HepG2 (cell line): ENCODE measurements around the gene TRIO. TPM values are rescaled to one million over a fixed set of nuclear protein-coding genes. Genes with fewer than 3 reads are reported as not detected.

Experiments
- BRCA1 ChIP-seq: sonication (generic); formaldehyde crosslinking; IDR thresholded peaks from 2 replicates; pipeline ENCODE4 v1.4.0; 2020; ENCODE audit warnings: missing genetic modification reagents
- CBFB ChIP-seq: sonication (generic); formaldehyde crosslinking; IDR thresholded peaks from 2 replicates; pipeline ENCODE4 v1.4.0; 2020; ENCODE audit warnings: missing genetic modification reagents
- CREM ChIP-seq, 2 experiments: sonication (generic) in 1 of 2; formaldehyde crosslinking in 1 of 2; IDR thresholded peaks; 2 replicates each; pipeline versions ENCODE4 v1.4.0 to v1.6.1; 2016 to 2020; ENCODE audit warnings: antibody characterized with exemption in 1 of 2, mild to moderate bottlenecking in 1 of 2, missing genetic modification reagents in 1 of 2
- HOXA3 ChIP-seq: sonication (generic); formaldehyde crosslinking; IDR thresholded peaks from 2 replicates; pipeline ENCODE4 v1.5.0; 2020; ENCODE audit warnings: missing genetic modification reagents
- MBNL3 ChIP-seq: fragments of 250-450 bp; sonication (Bioruptor Pico); conservative IDR thresholded peaks from 2 replicates; pipeline ENCODE4 v1.8.0; 2022; ENCODE audit warnings: mild to moderate bottlenecking, inconsistent platforms
- MEF2D ChIP-seq: sonication (generic); formaldehyde crosslinking; IDR thresholded peaks from 2 replicates; pipeline ENCODE4 v1.5.1; 2020; ENCODE audit warnings: mild to moderate bottlenecking, missing genetic modification reagents
- NFKB2 ChIP-seq: sonication (generic); formaldehyde crosslinking; IDR thresholded peaks from 2 replicates; pipeline ENCODE4 v1.4.0; 2020; ENCODE audit warnings: missing genetic modification reagents, borderline replicate concordance
- SMC3 ChIP-seq: IDR thresholded peaks from 2 replicates; pipeline ENCODE4 v1.6.1; 2011; ENCODE audit warnings: low read length, improper control_type of control experiment
- TBX3 ChIP-seq: fragments of 450-650 bp; IDR thresholded peaks from 2 replicates; pipeline ENCODE4 v1.6.1; 2017; ENCODE audit warnings: antibody characterized with exemption, mild to moderate bottlenecking, inconsistent platforms, borderline replicate concordance
- TCF7L2 ChIP-seq: IDR thresholded peaks from 2 replicates; pipeline ENCODE4 v1.6.1; 2011; ENCODE audit warnings: mild to moderate bottlenecking, low read depth, low read length, moderate library complexity
- ZNF747 ChIP-seq: sonication (generic); formaldehyde crosslinking; IDR thresholded peaks from 2 replicates; pipeline ENCODE4 v1.8.1; 2023; ENCODE audit warnings: missing genetic modification reagents, mild to moderate bottlenecking, borderline replicate concordance
- ZNF841 ChIP-seq: sonication (generic); formaldehyde crosslinking; IDR thresholded peaks from 2 replicates; pipeline ENCODE4 v1.8.1; 2023; ENCODE audit warnings: missing genetic modification reagents, borderline replicate concordance
- ZSCAN22 ChIP-seq: sonication (generic); formaldehyde crosslinking; IDR thresholded peaks from 2 replicates; pipeline ENCODE4 v1.4.0; 2020; ENCODE audit warnings: mild to moderate bottlenecking, missing genetic modification reagents
- polyA plus RNA-seq, 8 experiments: library from polyadenylated mRNA; depleted of rRNA in 3 of 8; stranded (reverse) in 7 of 8; unstranded in 1 of 8; fragments of >200 nt; fragmentation: Illumina TruSeq in 4 of 8; extraction: Trizol in 4 of 8; gene quantifications; 2 replicates each; pipeline versions ENCODE4 v1.2.1 to v1.2.3, GENCODE V29; 2011 to 2016; ENCODE audit warnings: low read depth in 4 of 8, missing spikeins in 1 of 8, mixed read lengths in 1 of 8; ENCODE audit not compliant: insufficient read depth in 1 of 8
- total RNA-seq, 5 experiments: library from RNA; depleted of rRNA; stranded (reverse); fragments of >200 nt; fragmentation: Illumina TruSeq; extraction: Trizol; gene quantifications; 2 replicates each; pipeline ENCODE4 v1.2.3, GENCODE V29; 2016; ENCODE audit warnings: low read depth in 1 of 5
- TF ChIP-seq, protein P1 (sequence below): sonication (generic); formaldehyde crosslinking; IDR thresholded peaks from 2 replicates; pipeline ENCODE4 v1.8.0; 2022; ENCODE audit warnings: missing genetic modification reagents, mild to moderate bottlenecking, moderate library complexity, borderline replicate concordance
- TF ChIP-seq, protein P2 (sequence below): sonication (generic); formaldehyde crosslinking; IDR thresholded peaks from 2 replicates; pipeline ENCODE4 v1.9.0; 2021; ENCODE audit warnings: missing genetic modification reagents, borderline replicate concordance
- TF ChIP-seq, protein P3 (sequence below): IDR thresholded peaks from 2 replicates; pipeline ENCODE4 v1.6.1; 2016; ENCODE audit warnings: missing biosample characterization, missing genetic modification reagents, low read depth
- TF ChIP-seq, protein P4 (sequence below): sonication (generic); formaldehyde crosslinking; IDR thresholded peaks from 2 replicates; pipeline ENCODE4 v1.5.1; 2020; ENCODE audit warnings: mild to moderate bottlenecking, missing genetic modification reagents, borderline replicate concordance

Gene TRIO
- total and polyA plus RNA-seq, 2 of the 13 experiments (the other 11 are each of a cell fraction or from before 2014, with no cell fraction given), result 45.2 to 45.9 TPM

DNA sequence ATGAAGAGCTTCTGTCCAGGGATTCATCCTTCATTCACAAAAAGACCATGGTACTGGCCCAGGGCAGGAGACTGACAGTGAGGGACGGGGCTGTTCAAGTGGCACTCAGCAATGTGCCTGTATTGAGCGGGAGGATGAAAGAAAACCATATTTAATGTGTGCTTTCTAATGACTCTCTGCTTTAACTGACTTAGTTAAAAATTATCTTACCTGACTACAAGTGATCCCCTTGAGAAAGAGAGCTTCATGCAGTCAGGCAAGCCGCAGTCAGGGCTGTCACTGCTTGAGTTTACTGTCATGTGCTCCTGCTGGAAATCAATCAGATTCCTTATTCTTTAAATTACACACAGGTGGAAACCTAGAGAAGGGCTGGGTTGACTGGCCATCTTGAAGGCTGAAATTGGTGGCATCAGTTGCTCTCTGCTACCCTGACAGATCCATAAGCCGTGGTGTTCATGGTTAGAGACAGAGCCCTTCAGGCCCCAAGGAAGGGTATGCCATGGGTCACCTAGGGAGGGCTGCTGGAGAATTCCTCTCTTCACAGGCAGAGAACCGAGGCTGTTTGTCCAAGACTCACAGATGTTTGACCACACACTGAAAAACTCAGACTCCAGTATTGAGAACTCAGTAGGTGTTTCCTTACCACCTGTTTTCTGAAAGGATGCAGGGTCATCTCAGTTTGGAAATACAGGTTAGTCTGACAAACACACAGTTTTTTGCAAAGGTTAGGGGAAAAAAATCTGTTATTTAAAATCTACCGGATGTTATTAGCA lies 70.9 kb downstream of the TRIO start (continued):
- TF ChIP-seq, protein P1, sequence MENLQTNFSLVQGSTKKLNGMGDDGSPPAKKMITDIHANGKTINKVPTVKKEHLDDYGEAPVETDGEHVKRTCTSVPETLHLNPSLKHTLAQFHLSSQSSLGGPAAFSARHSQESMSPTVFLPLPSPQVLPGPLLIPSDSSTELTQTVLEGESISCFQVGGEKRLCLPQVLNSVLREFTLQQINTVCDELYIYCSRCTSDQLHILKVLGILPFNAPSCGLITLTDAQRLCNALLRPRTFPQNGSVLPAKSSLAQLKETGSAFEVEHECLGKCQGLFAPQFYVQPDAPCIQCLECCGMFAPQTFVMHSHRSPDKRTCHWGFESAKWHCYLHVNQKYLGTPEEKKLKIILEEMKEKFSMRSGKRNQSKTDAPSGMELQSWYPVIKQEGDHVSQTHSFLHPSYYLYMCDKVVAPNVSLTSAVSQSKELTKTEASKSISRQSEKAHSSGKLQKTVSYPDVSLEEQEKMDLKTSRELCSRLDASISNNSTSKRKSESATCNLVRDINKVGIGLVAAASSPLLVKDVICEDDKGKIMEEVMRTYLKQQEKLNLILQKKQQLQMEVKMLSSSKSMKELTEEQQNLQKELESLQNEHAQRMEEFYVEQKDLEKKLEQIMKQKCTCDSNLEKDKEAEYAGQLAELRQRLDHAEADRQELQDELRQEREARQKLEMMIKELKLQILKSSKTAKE (CRISPR knock-in tag), result no peak
- TF ChIP-seq ZNF841 (CRISPR knock-in tag) (no peak), MBNL3 (CRISPR knock-in tag) (no peak), CBFB (CRISPR knock-in tag) (no peak), MEF2D (CRISPR knock-in tag) (no peak), ZSCAN22 (CRISPR knock-in tag) (no peak), HOXA3 (CRISPR knock-in tag) (0 out of 2 replicates have a peak, but pooled peaks have one; percentile 21), TCF7L2 (peak; percentile 70), SMC3 (no peak), TBX3 (no peak), CREM (IDR thresholded peaks at IDR 0.05) (peak; percentile 42; the same call in 1 of the 2 replicates), CREM (CRISPR knock-in tag; IDR thresholded peaks at IDR 0.05) (no peak), ZNF747 (peak; percentile 50; the same call in 1 of the 2 replicates), BRCA1 (CRISPR knock-in tag) (no peak), NFKB2 (CRISPR knock-in tag) (no peak)
- TF ChIP-seq, protein P2, sequence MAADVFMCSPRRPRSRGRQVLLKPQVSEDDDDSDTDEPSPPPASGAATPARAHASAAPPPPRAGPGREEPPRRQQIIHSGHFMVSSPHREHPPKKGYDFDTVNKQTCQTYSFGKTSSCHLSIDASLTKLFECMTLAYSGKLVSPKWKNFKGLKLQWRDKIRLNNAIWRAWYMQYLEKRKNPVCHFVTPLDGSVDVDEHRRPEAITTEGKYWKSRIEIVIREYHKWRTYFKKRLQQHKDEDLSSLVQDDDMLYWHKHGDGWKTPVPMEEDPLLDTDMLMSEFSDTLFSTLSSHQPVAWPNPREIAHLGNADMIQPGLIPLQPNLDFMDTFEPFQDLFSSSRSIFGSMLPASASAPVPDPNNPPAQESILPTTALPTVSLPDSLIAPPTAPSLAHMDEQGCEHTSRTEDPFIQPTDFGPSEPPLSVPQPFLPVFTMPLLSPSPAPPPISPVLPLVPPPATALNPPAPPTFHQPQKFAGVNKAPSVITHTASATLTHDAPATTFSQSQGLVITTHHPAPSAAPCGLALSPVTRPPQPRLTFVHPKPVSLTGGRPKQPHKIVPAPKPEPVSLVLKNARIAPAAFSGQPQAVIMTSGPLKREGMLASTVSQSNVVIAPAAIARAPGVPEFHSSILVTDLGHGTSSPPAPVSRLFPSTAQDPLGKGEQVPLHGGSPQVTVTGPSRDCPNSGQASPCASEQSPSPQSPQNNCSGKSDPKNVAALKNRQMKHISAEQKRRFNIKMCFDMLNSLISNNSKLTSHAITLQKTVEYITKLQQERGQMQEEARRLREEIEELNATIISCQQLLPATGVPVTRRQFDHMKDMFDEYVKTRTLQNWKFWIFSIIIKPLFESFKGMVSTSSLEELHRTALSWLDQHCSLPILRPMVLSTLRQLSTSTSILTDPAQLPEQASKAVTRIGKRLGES (CRISPR knock-in tag), result no peak
- TF ChIP-seq, protein P3, sequence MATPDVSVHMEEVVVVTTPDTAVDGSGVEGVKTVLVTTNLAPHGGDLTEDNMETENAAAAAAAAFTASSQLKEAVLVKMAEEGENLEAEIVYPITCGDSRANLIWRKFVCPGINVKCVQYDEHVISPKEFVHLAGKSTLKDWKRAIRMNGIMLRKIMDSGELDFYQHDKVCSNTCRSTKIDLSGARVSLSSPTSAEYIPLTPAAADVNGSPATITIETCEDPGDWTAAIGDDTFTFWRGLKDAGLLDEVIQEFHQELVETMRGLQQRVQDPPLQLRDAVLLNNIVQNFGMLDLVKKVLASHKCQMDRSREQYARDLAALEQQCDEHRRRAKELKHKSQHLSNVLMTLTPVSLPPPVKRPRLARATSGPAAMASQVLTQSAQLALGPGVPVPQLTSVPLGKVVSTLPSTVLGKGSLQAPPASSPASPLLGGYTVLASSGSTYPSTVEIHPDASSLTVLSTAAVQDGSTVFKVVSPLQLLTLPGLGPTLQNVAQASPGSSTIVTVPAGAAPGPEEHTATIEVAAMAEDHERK (CRISPR knock-in tag), result no peak
- TF ChIP-seq, protein P4, sequence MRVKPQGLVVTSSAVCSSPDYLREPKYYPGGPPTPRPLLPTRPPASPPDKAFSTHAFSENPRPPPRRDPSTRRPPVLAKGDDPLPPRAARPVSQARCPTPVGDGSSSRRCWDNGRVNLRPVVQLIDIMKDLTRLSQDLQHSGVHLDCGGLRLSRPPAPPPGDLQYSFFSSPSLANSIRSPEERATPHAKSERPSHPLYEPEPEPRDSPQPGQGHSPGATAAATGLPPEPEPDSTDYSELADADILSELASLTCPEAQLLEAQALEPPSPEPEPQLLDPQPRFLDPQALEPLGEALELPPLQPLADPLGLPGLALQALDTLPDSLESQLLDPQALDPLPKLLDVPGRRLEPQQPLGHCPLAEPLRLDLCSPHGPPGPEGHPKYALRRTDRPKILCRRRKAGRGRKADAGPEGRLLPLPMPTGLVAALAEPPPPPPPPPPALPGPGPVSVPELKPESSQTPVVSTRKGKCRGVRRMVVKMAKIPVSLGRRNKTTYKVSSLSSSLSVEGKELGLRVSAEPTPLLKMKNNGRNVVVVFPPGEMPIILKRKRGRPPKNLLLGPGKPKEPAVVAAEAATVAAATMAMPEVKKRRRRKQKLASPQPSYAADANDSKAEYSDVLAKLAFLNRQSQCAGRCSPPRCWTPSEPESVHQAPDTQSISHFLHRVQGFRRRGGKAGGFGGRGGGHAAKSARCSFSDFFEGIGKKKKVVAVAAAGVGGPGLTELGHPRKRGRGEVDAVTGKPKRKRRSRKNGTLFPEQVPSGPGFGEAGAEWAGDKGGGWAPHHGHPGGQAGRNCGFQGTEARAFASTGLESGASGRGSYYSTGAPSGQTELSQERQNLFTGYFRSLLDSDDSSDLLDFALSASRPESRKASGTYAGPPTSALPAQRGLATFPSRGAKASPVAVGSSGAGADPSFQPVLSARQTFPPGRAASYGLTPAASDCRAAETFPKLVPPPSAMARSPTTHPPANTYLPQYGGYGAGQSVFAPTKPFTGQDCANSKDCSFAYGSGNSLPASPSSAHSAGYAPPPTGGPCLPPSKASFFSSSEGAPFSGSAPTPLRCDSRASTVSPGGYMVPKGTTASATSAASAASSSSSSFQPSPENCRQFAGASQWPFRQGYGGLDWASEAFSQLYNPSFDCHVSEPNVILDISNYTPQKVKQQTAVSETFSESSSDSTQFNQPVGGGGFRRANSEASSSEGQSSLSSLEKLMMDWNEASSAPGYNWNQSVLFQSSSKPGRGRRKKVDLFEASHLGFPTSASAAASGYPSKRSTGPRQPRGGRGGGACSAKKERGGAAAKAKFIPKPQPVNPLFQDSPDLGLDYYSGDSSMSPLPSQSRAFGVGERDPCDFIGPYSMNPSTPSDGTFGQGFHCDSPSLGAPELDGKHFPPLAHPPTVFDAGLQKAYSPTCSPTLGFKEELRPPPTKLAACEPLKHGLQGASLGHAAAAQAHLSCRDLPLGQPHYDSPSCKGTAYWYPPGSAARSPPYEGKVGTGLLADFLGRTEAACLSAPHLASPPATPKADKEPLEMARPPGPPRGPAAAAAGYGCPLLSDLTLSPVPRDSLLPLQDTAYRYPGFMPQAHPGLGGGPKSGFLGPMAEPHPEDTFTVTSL (CRISPR knock-in tag), result no peak
